Stimulated activated CD4-positive, alpha-beta T cell treated with anti-CD3 and anti-CD28 coated beads, Interleukin-12 subunit alpha, Interleukin-12 subunit beta, amount 100 ng/mL, for 4 hours (primary cell): ENCODE data around the gene HSPB2.
"Not testable (repeated sequence)": the region's sequence is repeated elsewhere in the genome, so short reads cannot be mapped to it uniquely, and the experiment has no call there.

Experiments used
- DNase-seq: peaks from one replicate; pipeline ENCODE4 v3.0.0-alpha.2; 2020

The HSPB2 gene

GRCh38 chr11:111912535-111912934 lies at the start of gene HSPB2:
TSS of gene HSPB2 (plus strand) at chr11:111912734. CDS start at chr11:111912830, 96 bp downstream.
- no peak for DNase-seq

- DNase-seq = no peak
Observed at GRCh38 chr11:111870113-111870512, 42.4 kb upstream of the HSPB2 start.

GRCh38 chr11:111870522-111870885 lies 42.0 kb upstream of the HSPB2 start:
- no peak for DNase-seq

GRCh38 chr11:111870886-111871692 lies 41.4 kb upstream of the HSPB2 start, which contains the start of gene ALG9:
TSS of gene ALG9 (minus strand) at chr11:111871581. CDS start at chr11:111871482, 99 bp downstream.
- peak; percentile 93 for DNase-seq

- no peak for DNase-seq
Observed at GRCh38 chr11:111871693-111872161, 40.8 kb upstream of the HSPB2 start.

- DNase-seq = no peak
Observed at GRCh38 chr11:111878385-111878848, 34.1 kb upstream of the HSPB2 start.

- DNase-seq = peak; percentile 87
Observed at GRCh38 chr11:111878849-111879636, 33.5 kb upstream of the HSPB2 start, which contains the start of the genes CFAP68 and FDXACB1. TSS of gene CFAP68 (plus strand) at chr11:111879541. CDS start at chr11:111879561, 20 bp downstream. TSS of gene FDXACB1 (minus strand) at chr11:111879165. CDS start at chr11:111879132, 33 bp downstream.

- no peak for DNase-seq
Observed at GRCh38 chr11:111879637-111879960, 32.9 kb upstream of the HSPB2 start.

GRCh38 chr11:111882202-111882601 lies 30.3 kb upstream of the HSPB2 start:
- no peak for DNase-seq

- not testable (repeated sequence) for DNase-seq
Observed at GRCh38 chr11:111885053-111885452, 27.5 kb upstream of the HSPB2 start.

- no peak for DNase-seq
Observed at GRCh38 chr11:111886032-111886431, 26.5 kb upstream of the HSPB2 start.

GRCh38 chr11:111886844-111887243 lies 25.7 kb upstream of the HSPB2 start:
- no peak for DNase-seq

- DNase-seq = no peak
Observed at GRCh38 chr11:111905411-111905810, 7.1 kb upstream of the HSPB2 start.

GRCh38 chr11:111906680-111907079 lies 5.9 kb upstream of the HSPB2 start:
- DNase-seq = no peak

GRCh38 chr11:111908639-111909305 lies 3.8 kb upstream of the HSPB2 start:
- no peak for DNase-seq

- no peak for DNase-seq
Observed at GRCh38 chr11:111909378-111909777, 3.2 kb upstream of the HSPB2 start.

- DNase-seq = no peak
Observed at GRCh38 chr11:111910676-111911562, 1.6 kb upstream of the HSPB2 start.

GRCh38 chr11:111911563-111912401 lies 752 bp upstream of the HSPB2 start, which contains the start of gene CRYAB:
TSS of gene CRYAB (minus strand) at chr11:111911770. CDS start at chr11:111911724, 46 bp downstream.
- no peak for DNase-seq

- DNase-seq = no peak
Observed at GRCh38 chr11:111913031-111913861, 712 bp downstream of the HSPB2 start.

- DNase-seq = no peak
Observed at GRCh38 chr11:111913997-111914396, 1.5 kb downstream of the HSPB2 start.
